Omental fat pad (tissue), 4 donors: ENCODE results near the gene LMO7. TPM values are rescaled to one million over a fixed set of nuclear protein-coding genes. Genes with fewer than 3 reads are reported as not detected.

Experiments
- ATAC-seq: fragments of 150-250 bp; one replicate; pipeline ENCODE4 v1.9.1; 2016; ENCODE audit warnings: mild to moderate bottlenecking, moderate library complexity; ENCODE audit not compliant: low FRiP score
- DNase-seq: peaks from one replicate; pipeline ENCODE4 v3.0.0-alpha.2; 2019; ENCODE audit warnings: low spot score
- total RNA-seq, 4 donors: library from RNA; depleted of rRNA; stranded (reverse); fragments of >200 nt; gene quantifications; one replicate each; pipeline ENCODE4 v1.1.0, GENCODE V29; 2016
- TF ChIP-seq, protein P1 (sequence below), 3 donors: fragments of 450-650 bp; IDR thresholded peaks; one replicate each; pipeline ENCODE4 v1.5.1; 2016 to 2017; ENCODE audit warnings: antibody characterized with exemption in 3 of 3, mild to moderate bottlenecking in 3 of 3, moderate library complexity in 2 of 3

The LMO7 gene
- total RNA-seq = 10 to 100 TPM in 3 of 4 donors, 1 to 10 TPM in 1; 7.7 to 22.0 (median 12.4) TPM

DNA sequence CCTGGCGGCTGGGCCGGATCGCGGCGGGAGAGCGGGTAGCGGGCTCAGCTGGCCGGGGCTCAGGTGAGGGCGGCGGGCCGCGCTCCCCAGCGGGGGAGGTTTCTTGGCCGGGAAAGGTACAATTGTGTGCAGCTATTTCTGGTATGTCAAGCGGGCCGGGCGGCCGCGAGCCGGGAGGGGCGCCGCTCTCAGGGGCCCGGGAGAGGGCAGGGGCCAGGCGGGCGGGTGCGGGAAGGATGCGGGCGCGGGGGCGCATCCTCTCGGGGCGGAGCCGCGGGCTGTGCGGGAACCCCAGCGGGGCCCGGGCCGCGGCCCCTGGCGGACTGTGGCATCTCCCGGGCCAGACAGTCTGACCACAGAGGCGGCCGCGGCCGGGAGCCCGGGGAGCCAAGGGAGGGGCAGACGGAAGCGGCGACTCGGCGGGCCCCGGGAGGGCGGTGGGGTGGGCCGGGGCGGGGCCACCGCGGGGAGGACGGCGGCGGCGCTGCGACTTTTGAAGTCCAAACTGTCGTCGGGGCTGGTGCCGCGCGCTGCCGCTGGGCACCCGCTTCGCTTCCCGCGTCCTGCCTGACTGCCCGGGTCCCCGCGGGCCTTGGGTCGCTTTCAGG, at the start of gene LMO7:
Gene LMO7 (plus strand): TSS at position 503 of the 608 bp plus-strand sequence. CDS start 328 bp downstream, outside the sequence.
- TF ChIP-seq, protein P1, sequence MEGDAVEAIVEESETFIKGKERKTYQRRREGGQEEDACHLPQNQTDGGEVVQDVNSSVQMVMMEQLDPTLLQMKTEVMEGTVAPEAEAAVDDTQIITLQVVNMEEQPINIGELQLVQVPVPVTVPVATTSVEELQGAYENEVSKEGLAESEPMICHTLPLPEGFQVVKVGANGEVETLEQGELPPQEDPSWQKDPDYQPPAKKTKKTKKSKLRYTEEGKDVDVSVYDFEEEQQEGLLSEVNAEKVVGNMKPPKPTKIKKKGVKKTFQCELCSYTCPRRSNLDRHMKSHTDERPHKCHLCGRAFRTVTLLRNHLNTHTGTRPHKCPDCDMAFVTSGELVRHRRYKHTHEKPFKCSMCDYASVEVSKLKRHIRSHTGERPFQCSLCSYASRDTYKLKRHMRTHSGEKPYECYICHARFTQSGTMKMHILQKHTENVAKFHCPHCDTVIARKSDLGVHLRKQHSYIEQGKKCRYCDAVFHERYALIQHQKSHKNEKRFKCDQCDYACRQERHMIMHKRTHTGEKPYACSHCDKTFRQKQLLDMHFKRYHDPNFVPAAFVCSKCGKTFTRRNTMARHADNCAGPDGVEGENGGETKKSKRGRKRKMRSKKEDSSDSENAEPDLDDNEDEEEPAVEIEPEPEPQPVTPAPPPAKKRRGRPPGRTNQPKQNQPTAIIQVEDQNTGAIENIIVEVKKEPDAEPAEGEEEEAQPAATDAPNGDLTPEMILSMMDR (IDR thresholded peaks at IDR 0.05) = no peak
- no peak for DNase-seq
- ATAC-seq = peak; percentile 52

DNA sequence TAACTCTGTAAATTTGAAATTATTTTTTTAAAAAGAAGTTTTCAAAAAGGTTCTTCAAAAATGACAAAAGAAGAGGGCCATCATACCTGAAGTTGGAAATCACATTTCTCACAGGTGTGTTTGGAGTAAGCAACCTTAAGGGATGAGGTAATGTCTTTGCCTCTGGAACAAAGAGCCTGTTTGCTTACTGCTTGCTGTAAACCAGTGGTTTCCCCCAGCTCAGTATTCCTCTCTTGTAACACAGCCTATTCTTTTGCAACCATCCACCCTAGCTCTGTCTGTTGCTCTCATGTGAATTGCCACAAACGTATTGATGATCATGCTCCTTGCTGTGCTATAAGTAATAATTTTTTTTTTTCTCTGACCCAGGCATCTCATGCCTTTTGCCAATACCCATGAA, 48.5 kb upstream of the LMO7 start:
- DNase-seq (no peak), ATAC-seq (no peak)
- TF ChIP-seq, protein P1 (IDR thresholded peaks at IDR 0.05) = no peak

DNA sequence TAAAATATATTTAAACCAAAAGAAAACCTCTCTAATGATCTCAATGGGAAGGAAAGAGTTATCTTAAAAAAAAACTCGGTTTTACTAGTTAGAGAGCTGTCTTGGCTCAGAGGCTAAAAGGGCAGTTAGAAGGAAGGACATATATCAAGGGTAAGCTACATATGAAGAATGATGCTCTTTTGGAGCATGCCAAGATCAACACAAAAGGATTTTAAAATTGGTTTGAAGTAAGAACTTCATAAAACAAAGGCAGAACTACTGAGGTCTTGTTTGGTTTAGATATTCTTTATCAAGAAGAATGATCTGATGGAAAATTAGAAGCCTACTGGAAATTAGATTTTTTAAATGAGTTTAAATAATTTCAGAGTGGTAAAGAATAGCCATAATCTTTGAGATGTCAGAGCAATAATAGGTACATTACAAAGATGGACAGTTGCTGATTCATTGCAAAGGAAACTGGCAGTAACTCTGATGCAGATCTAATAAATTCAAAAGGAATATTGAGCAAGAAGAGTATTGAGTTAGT, 39.4 kb upstream of the LMO7 start:
- TF ChIP-seq, protein P1 (IDR thresholded peaks at IDR 0.05) = no peak
- no peak for ATAC-seq
- DNase-seq = no peak

DNA sequence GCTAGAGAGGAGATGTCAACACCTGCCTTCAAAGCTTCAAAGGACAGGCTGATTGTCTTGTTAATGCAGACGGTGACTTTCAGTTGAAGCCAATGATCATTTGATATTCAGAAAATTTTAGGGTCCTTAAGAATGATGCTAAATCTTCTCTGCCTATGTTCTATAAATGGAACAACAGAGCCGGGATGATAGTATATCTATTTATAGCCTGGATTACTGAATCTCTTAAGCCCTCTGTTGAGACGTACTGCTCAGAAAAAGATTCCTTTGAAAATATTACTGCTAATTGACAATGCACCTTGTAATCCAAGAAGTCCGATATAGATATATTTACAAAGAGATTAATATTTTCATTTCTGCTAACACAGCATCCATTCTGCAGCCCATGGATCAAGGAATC, 35.8 kb upstream of the LMO7 start:
- no peak for DNase-seq
- TF ChIP-seq, protein P1 (IDR thresholded peaks at IDR 0.05) = no peak
- ATAC-seq = no peak

DNA sequence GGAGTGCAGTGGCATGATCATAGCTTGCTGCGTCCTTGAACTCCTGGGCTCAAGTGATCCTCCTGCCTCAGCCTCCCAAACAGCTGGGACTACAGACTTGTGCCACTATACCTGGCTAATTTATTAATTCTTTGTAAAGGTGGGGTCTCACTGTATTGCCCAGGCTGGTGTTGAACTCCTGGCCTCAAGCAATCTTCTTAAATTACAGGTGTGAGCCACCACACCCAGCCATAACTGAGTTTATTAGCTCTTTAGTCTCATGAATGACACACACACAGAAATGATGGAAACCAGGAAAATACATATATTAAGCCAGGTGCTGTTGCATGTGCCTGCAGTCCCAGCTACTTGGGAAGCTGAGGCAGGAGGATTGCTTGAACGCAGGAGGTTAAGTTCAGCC, 33.1 kb upstream of the LMO7 start:
- TF ChIP-seq, protein P1 (IDR thresholded peaks at IDR 0.05) = no peak

DNA sequence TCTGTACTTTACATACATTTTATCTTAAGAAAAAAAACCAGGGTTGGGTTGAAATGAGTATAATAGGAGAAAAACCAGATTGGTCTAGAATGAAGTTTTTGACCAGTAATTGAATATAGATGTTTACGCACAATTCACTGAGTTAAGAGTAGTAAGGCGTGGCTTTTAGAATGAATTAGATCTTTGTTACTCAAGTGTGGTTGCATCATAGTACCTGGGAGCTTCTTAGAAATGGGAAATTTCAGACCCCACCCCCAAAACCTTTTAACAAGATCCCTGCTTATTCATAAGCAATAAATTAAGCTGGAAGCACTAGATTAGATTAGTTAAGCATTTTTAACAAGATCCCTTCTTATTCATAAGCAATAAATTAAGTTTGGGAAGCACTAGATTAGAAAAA, 28.7 kb upstream of the LMO7 start:
- ATAC-seq (no peak), DNase-seq (no peak)
- TF ChIP-seq, protein P1 (IDR thresholded peaks at IDR 0.05) = no peak

More for the DNA sequence above, 33.1 kb upstream of the LMO7 start:
- DNase-seq (no peak), ATAC-seq (no peak)

DNA sequence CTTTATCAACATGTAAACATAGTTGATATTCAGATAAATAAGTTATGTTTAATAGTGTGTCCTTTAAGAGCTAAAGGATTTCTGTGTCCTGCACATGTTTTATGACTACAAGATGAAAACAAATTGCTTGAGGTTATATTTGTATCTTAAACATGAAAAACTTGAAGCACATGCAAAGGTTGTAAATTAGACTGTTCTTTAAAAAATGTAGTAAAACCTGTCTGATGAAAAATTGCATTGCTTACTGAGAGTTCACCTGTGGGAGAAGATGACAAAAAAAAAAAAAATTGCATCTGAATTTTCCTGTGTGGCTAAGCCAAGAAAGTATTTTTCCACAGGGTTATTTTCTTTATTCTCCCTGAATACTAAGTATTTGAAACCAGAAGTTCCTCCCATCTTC, 25.7 kb upstream of the LMO7 start:
- ATAC-seq = no peak
- TF ChIP-seq, protein P1 (IDR thresholded peaks at IDR 0.05) = no peak
- DNase-seq = no peak
